Stimulated activated memory B cell treated with anti-CD40 and anti-IgM and Interleukin-4, amounts not matched to agents 10 μg/mL and 1 μg/mL and 100 μg/mL, for 72 hours (primary cell): Measurements from ENCODE around the gene OR2B2.

Source experiments
- ATAC-seq: fragments of 150-1000 bp; cut with Tn5 transposase; 2 replicates; pipeline ENCODE4 v1.10.0; 2021
- H3K27ac Mint-ChIP-seq: one replicate; pipeline ENCODE4 v1.8.0; 2022; ENCODE audit warnings: mild to moderate bottlenecking, mixed read lengths
- H3K27me3 Mint-ChIP-seq: one replicate; pipeline ENCODE4 v1.8.0; 2022; ENCODE audit warnings: mixed read lengths
- H3K36me3 Mint-ChIP-seq: one replicate; pipeline ENCODE4 v1.8.0; 2022; ENCODE audit warnings: mixed read lengths
- H3K4me1 Mint-ChIP-seq: one replicate; pipeline ENCODE4 v1.8.0; 2022; ENCODE audit warnings: mixed read lengths
- H3K4me3 Mint-ChIP-seq: one replicate; pipeline ENCODE4 v1.8.0; 2022; ENCODE audit warnings: mild to moderate bottlenecking, moderate library complexity, mixed read lengths
- H3K9me3 Mint-ChIP-seq: one replicate; pipeline ENCODE4 v1.8.0; 2022; ENCODE audit warnings: mixed read lengths

OR2B2 gene

DNA sequence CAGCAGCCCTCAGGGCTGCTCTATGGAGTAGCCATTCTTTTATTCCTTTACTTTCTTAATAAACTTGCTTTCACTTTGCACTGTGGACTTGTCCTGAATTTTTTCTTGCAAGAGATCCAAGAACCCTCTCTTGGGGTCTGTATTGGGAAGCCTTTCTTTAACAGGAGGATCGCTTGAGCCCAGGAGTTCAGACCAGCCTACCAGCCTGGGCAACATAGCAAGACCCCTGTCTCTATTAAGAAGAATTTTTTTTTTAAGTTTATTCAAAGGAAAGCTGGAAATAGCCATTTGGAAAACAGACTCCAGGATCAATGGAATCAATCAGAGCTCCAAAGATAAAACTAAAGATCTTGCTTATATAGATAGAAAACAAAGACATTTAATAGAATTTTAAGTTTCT lies 29.1 kb downstream of the OR2B2 start:
- no peaks in the 10 kb centered on the region for H3K36me3 Mint-ChIP-seq
- H3K27me3 Mint-ChIP-seq, result no peaks in the 10 kb centered on the region
- H3K4me1 Mint-ChIP-seq, result no peaks in the 10 kb centered on the region
- H3K27ac Mint-ChIP-seq, result no peak overlapping the region
- no peaks in the 10 kb centered on the region for H3K9me3 Mint-ChIP-seq
- H3K4me3 Mint-ChIP-seq, result no peak overlapping the region
- ATAC-seq, result no peak

GRCh38 chr6:27882624-27883023 lies 29.6 kb downstream of the OR2B2 start:
- Mint-ChIP-seq H3K9me3 (no peaks in the 10 kb centered on the region), H3K36me3 (no peaks in the 10 kb centered on the region), H3K27me3 (no peaks in the 10 kb centered on the region), H3K4me3 (no peak overlapping the region), H3K4me1 (no peaks in the 10 kb centered on the region), H3K27ac (no peak overlapping the region)
- no peak for ATAC-seq

GRCh38 chr6:27879837-27880236 lies 32.4 kb downstream of the OR2B2 start:
- H3K9me3 Mint-ChIP-seq, result no peaks in the 10 kb centered on the region
- no peak for ATAC-seq
- H3K27ac Mint-ChIP-seq, result no peak overlapping the region
- H3K36me3 Mint-ChIP-seq, result no peaks in the 10 kb centered on the region
- no peaks in the 10 kb centered on the region for H3K27me3 Mint-ChIP-seq
- H3K4me1 Mint-ChIP-seq, result no peaks in the 10 kb centered on the region
- H3K4me3 Mint-ChIP-seq, result no peak overlapping the region

GRCh38 chr6:27874016-27874415 lies 38.2 kb downstream of the OR2B2 start:
- Mint-ChIP-seq H3K27me3 (no peaks in the 10 kb centered on the region), H3K4me3 (peak overlapping the region; percentile 83), H3K9me3 (peaks cover 9% of the 10 kb centered on the region), H3K4me1 (peaks cover 26% of the 10 kb centered on the region), H3K27ac (peak overlapping the region; percentile 93), H3K36me3 (no peaks in the 10 kb centered on the region)
- ATAC-seq, result no peak

DNA sequence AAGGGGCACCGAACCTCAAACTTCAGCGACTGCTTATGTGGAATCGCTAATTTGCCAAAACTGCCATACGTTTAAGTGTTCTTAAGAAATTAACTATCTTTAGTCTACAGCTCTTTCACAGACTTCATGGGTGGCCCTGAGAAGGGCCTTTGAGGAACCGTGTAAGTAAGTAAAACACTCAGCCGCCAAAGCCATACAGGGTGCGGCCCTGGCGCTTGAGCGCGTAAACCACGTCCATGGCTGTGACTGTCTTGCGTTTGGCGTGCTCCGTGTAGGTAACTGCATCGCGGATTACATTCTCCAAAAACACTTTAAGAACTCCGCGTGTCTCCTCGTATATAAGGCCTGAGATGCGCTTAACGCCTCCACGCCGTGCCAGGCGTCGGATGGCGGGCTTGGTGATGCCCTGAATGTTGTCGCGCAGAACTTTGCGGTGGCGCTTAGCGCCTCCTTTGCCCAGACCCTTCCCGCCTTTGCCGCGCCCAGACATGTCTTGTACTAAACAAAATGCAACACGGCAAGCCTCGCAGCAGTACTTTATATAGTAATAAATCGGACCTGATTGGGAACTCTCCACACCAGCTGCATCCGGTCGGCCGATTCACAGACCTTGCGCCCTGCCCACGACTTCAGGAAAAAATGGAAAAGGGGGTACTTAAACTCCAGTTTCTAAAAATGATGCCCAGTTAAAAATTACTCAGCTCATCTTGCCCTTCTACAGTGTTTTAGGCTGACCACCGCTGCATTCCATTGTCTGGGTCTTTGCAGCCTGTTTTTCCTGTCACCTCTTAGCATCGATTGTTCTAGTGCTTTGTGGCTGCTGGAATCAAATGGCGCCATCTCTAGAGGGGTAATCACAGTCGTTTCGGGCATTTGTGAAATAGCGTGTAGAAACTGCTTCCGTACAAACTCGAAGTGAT lies 38.9 kb downstream of the OR2B2 start:
- Mint-ChIP-seq H3K4me1 (peaks cover 26% of the 10 kb centered on the region), H3K27me3 (no peaks in the 10 kb centered on the region)

GRCh38 chr6:27872642-27873020 lies 39.6 kb downstream of the OR2B2 start:
- H3K27ac Mint-ChIP-seq, result peak overlapping the region; percentile 93
- peaks cover 26% of the 10 kb centered on the region for H3K4me1 Mint-ChIP-seq
- peak overlapping the region; percentile 83 for H3K4me3 Mint-ChIP-seq
- ATAC-seq, result peak; percentile 51
- no peaks in the 10 kb centered on the region for H3K36me3 Mint-ChIP-seq
- H3K27me3 Mint-ChIP-seq, result no peaks in the 10 kb centered on the region
- H3K9me3 Mint-ChIP-seq, result peaks cover 9% of the 10 kb centered on the region

More for the DNA sequence above, 38.9 kb downstream of the OR2B2 start:
- Mint-ChIP-seq H3K36me3 (no peaks in the 10 kb centered on the region), H3K4me3 (peak overlapping the region; percentile 83), H3K9me3 (peaks cover 9% of the 10 kb centered on the region), H3K27ac (peak overlapping the region; percentile 93)
- peak; percentile 69 for ATAC-seq

- Mint-ChIP-seq H3K4me1 (peaks cover 31% of the 10 kb centered on the region), H3K4me3 (peak overlapping the region; percentile 83), H3K27me3 (no peaks in the 10 kb centered on the region), H3K27ac (peak overlapping the region; percentile 93), H3K9me3 (peaks cover 9% of the 10 kb centered on the region), H3K36me3 (no peaks in the 10 kb centered on the region)
- peak; percentile 89 for ATAC-seq
Observed at GRCh38 chr6:27871924-27872638, 40.1 kb downstream of the OR2B2 start.

DNA sequence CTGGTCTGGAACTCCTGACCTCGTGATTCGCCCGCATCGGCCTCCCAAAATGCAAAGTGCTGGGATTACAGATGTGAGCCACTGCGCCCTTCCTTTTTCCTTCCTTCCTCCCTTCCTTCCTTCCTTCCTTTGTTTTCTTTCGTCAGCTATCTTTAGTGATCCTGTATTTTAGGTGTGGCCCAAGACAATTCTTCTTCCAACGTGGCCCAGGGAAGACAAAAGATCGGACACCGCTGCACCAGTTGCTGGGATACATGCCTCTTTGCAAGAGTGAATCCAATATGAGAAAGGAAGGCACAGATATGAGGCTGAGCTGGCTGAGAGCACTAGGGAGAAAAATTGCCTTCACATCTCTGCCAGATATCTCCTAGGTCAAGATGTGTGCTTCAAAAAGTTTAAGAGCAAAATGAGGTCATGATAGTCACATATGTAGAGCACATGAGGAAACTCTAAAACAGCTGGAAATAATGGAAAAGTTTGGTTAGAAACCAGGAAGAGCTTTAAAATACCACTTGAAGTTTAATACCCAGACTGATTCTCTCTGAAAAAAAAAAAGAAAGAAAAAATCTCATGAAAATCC lies 41.8 kb downstream of the OR2B2 start:
- Mint-ChIP-seq H3K36me3 (no peaks in the 10 kb centered on the region), H3K9me3 (peaks cover 9% of the 10 kb centered on the region), H3K27ac (peak overlapping the region; percentile 93), H3K4me1 (peaks cover 47% of the 10 kb centered on the region), H3K27me3 (no peaks in the 10 kb centered on the region), H3K4me3 (no peak overlapping the region)
- no peak for ATAC-seq

GRCh38 chr6:27868311-27868710 lies 43.9 kb downstream of the OR2B2 start:
- H3K27ac Mint-ChIP-seq, result peak overlapping the region; percentile 97
- no peak overlapping the region for H3K4me3 Mint-ChIP-seq
- no peaks in the 10 kb centered on the region for H3K36me3 Mint-ChIP-seq
- H3K4me1 Mint-ChIP-seq, result peaks cover 53% of the 10 kb centered on the region
- no peak for ATAC-seq
- H3K9me3 Mint-ChIP-seq, result peaks cover 12% of the 10 kb centered on the region
- no peaks in the 10 kb centered on the region for H3K27me3 Mint-ChIP-seq

- no peaks in the 10 kb centered on the region for H3K36me3 Mint-ChIP-seq
- H3K4me3 Mint-ChIP-seq, result no peak overlapping the region
- peaks cover 50% of the 10 kb centered on the region for H3K4me1 Mint-ChIP-seq
- ATAC-seq, result no peak
- peak overlapping the region; percentile 97 for H3K27ac Mint-ChIP-seq
- H3K9me3 Mint-ChIP-seq, result peaks cover 12% of the 10 kb centered on the region
- no peaks in the 10 kb centered on the region for H3K27me3 Mint-ChIP-seq
Observed at GRCh38 chr6:27867945-27868300, 44.3 kb downstream of the OR2B2 start.

GRCh38 chr6:27867051-27867944 lies 44.9 kb downstream of the OR2B2 start:
- Mint-ChIP-seq H3K4me1 (peaks cover 50% of the 10 kb centered on the region), H3K27me3 (no peaks in the 10 kb centered on the region), H3K4me3 (peak overlapping the region; percentile 95), H3K36me3 (no peaks in the 10 kb centered on the region), H3K27ac (peak overlapping the region; percentile 97), H3K9me3 (peaks cover 12% of the 10 kb centered on the region)
- peak; percentile 52 for ATAC-seq

GRCh38 chr6:27866357-27867050 lies 45.7 kb downstream of the OR2B2 start:
- Mint-ChIP-seq H3K36me3 (no peaks in the 10 kb centered on the region), H3K4me1 (peaks cover 48% of the 10 kb centered on the region), H3K27ac (peak overlapping the region; percentile 97), H3K27me3 (no peaks in the 10 kb centered on the region), H3K4me3 (peak overlapping the region; percentile 95), H3K9me3 (peaks cover 12% of the 10 kb centered on the region)
- ATAC-seq, result peak; percentile 1

GRCh38 chr6:27865850-27866356 lies 46.3 kb downstream of the OR2B2 start:
- peak overlapping the region; percentile 95 for H3K4me3 Mint-ChIP-seq
- H3K36me3 Mint-ChIP-seq, result no peaks in the 10 kb centered on the region
- H3K4me1 Mint-ChIP-seq, result peaks cover 43% of the 10 kb centered on the region
- peak; percentile 31 for ATAC-seq
- peaks cover 9% of the 10 kb centered on the region for H3K9me3 Mint-ChIP-seq
- no peaks in the 10 kb centered on the region for H3K27me3 Mint-ChIP-seq
- peak overlapping the region; percentile 97 for H3K27ac Mint-ChIP-seq
